HFF-Myc (cell line): Measurements from ENCODE around the gene UPK2.
"Not testable (repeated sequence)": the region's sequence is repeated elsewhere in the genome, so short reads cannot be mapped to it uniquely, and the experiment has no call there.

Experiments
- DNase-seq: peaks from one replicate; pipeline ENCODE4 v3.0.0-alpha.2; 2011; ENCODE audit warnings: low read depth; ENCODE audit errors: extremely low read depth
- H3K4me3 ChIP-seq: replicated peaks from 2 replicates; pipeline ENCODE4 v1.5.1; 2011; ENCODE audit warnings: low read depth, mild to moderate bottlenecking, control low read depth, low read length
- CTCF ChIP-seq: IDR thresholded peaks from 2 replicates; pipeline ENCODE4 v1.5.1; 2012; ENCODE audit warnings: mild to moderate bottlenecking, low read depth, low read length, control low read depth; ENCODE audit errors: missing control alignments

The UPK2 gene

GRCh38 chr11:118957549-118957948 is 1.5 kb downstream of the UPK2 start:
- no peak overlapping the region for H3K4me3 ChIP-seq
- no peak for DNase-seq
- TF ChIP-seq CTCF, result no peak

DNA sequence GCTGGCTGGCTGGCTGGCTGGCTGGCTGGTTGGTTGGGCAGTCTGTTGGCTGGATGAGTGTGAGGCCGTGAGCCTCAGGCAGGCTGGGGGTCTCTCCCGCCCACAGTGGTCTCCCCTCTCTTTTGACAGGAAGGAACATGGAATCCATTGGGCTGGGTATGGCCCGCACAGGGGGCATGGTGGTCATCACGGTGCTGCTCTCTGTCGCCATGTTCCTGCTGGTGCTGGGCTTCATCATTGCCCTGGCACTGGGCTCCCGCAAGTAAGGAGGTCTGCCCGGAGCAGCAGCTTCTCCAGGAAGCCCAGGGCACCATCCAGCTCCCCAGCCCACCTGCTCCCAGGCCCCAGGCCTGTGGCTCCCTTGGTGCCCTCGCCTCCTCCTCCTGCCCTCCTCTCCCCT is 1.9 kb downstream of the UPK2 start:
- H3K4me3 ChIP-seq, result no peak overlapping the region
- DNase-seq, result no peak
- no peak for TF ChIP-seq CTCF

DNA sequence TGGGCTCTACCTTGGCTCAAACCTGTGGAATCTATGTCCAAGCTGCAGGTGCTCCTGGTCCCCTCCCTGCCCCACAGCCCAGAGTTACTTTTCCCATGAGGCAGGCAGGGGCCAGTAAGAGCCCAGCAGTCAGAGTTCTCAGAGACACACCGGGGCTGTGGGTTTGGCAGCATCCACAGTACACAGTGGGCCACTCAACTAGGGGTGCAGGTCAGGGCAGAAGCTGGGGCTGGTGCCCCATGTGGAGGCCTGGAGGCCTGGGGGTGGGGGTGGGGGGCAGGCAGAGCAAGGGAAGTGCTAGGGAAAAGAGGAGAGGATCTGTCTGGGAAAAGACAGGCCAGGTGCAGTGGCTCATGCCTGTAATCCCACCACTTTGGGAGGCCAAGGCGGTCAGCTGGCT is 2.5 kb downstream of the UPK2 start:
- no peak overlapping the region for H3K4me3 ChIP-seq
- no peak for DNase-seq
- no peak for TF ChIP-seq CTCF

DNA sequence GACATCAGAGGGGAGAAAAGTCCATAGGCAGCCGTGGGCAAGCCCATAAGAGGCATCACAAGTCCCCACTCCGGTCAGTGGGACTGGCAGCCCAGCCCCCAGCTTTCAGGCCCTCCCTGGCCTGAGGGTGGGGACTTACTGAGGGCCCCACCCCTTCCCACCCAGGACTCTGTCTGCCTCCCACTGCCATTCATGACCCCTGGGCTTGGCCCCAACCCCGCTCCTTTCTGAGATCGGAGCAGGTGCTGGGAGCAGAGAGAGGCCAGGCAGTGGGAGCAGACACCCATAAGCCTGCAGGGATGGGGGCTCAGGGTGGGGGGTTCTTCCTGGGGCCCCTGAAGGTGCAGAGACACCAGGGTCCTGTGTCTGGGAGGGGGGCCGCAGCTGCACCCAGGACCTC is 5.1 kb downstream of the UPK2 start:
- no peak overlapping the region for H3K4me3 ChIP-seq
- TF ChIP-seq CTCF, result no peak

DNA sequence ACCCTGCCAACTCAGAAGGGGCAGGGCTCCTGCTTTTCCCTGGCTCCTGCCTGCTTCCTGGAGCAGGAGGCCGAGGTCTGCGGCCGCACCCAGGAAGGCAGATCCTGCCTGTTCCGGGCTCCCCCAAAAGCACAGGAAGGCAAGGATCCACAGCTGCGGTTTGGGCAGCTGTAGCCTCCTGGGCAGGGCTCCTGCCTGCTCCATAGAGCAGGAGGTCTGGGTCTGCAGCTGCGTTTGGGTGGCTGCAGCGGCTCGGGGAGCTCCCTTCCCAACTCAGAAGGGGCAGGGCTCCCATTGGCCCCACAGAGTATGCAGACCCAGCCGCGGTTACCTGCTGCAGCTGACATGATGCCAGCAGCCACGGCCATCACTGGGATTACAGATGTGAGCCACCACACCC is 5.5 kb downstream of the UPK2 start:
- no peak overlapping the region for H3K4me3 ChIP-seq
- TF ChIP-seq CTCF, result no peak
- no peak for DNase-seq

More for the DNA sequence above, 5.1 kb downstream of the UPK2 start:
- DNase-seq, result no peak

GRCh38 chr11:118969508-118969907 is 13.4 kb downstream of the UPK2 start:
- not testable (repeated sequence) for DNase-seq, H3K4me3 ChIP-seq

GRCh38 chr11:118971646-118972045 is 15.5 kb downstream of the UPK2 start, which contains the start of gene FOXR1:
FOXR1 (plus strand) TSS chr11:118971761; CDS start chr11:118971932, 171 bp downstream.
- DNase-seq, result no peak
- TF ChIP-seq CTCF, result no peak

More at GRCh38 chr11:118971646-118972045, 15.5 kb downstream of the UPK2 start, which contains the start of gene FOXR1:
- no peak within 1 kb of the TSS for H3K4me3 ChIP-seq
